ENCODE data around the gene TMEM225B.
A peak's percentile ranks its signal among the peaks of the same experiment; 100 is the strongest.

TMEM225B gene

DNA sequence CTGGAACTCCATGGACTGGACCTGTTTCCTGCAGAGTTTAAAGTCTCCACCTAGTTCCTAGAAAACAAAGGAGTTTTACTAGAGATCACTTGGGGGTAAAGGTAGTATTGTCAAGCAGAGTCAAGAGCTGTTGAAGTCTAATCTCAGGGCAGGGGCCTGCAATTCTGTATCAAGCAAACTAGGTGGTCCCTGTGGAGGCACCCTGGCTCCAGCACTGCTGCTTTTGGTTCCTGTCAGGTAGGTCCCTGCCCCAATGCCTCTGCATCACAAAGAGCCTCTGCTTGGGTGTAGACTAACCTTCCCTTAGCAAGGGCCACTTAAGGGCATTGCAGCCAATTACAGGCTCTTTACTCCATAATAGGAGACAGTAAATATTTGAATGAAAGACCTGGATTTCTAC is 41.2 kb downstream of the TMEM225B start:
- Histone ChIP-seq H3K9ac (ENCODE audit: low read depth, low read length, poor library complexity) (no peak overlapping the region), H3K4me2 (ENCODE audit: insufficient read depth, low read length, poor library complexity, severe bottlenecking) (no peak overlapping the region), H3K27ac (replicated peaks; ENCODE audit: low read length) (no peak overlapping the region), H3K9me3 (replicated peaks in 1 of 2; ENCODE audit: control insufficient read depth in 2 of 2, insufficient read depth in 1 of 2, low read depth in 1 of 2, low read length in 2 of 2) (peaks cover 0 to 2% of the 10 kb centered on the region in 2 donors), H2BK15ac (ENCODE audit: low read length) (no peak overlapping the region), H4K91ac (ENCODE audit: low read depth, low read length, poor library complexity) (no peak overlapping the region), H3K4me1 (ENCODE audit: control insufficient read depth in 2 of 2, insufficient read depth in 1 of 2, low read depth in 1 of 2, low read length in 2 of 2) (no peaks in the 10 kb centered on the region), H3K4me3 (ENCODE audit: low read length in 2 of 2) (no peak overlapping the region), H2AK5ac (ENCODE audit: low read depth, low read length) (no peak overlapping the region), H3K23ac (ENCODE audit: low read depth, low read length, poor library complexity) (no peak overlapping the region), H2BK120ac (ENCODE audit: low read depth, low read length) (no peak overlapping the region), H3K36me3 (replicated peaks in 1 of 2; ENCODE audit: control insufficient read depth in 2 of 2, insufficient read depth in 2 of 2, low read length in 2 of 2) (peaks cover 0 to 5% of the 10 kb centered on the region in 2 donors), H4K8ac (ENCODE audit: low read depth, low read length) (peak overlapping the region; percentile 8), H2BK12ac (ENCODE audit: low read length) (no peak overlapping the region), H3K27me3 (ENCODE audit: control insufficient read depth in 3 of 3, insufficient read depth in 3 of 3, low read depth in 1 of 3, low read length in 3 of 3) (no peaks in the 10 kb centered on the region), H2AFZ (ENCODE audit: low read length) (no peak overlapping the region), H3K18ac (ENCODE audit: low read length) (no peak overlapping the region), H3K79me1 (ENCODE audit: low read depth, low read length) (no peaks in the 10 kb centered on the region), H3K4ac (ENCODE audit: low read length) (no peak overlapping the region), H2BK5ac (ENCODE audit: low read length) (no peak overlapping the region), H3K14ac (ENCODE audit: low read length) (no peak overlapping the region)
- DNase-seq (ENCODE audit: low spot score) = no peak

DNA sequence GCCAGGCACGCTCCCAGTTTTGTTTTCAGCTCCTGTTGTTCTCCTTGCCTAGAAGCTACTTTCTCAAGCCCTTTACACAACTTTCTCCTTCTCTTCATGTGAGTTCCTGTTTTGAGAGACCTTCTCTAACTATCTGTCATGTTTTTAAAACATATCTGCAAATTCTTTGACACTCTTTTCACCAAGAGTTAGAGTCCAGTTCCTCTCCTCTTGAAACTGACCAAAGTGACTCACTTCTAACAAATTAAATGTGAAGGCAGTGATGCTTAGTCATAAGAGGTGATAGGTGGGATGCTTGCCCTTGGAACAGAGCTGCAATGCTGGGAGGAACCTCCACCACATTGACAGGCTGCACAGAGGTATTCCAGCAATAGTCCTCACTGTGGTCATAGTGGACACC is 44.0 kb downstream of the TMEM225B start:
- H4K91ac ChIP-seq (ENCODE audit: low read depth, low read length, poor library complexity) = no peak overlapping the region
- H3K27ac ChIP-seq (replicated peaks; ENCODE audit: low read length) = no peak overlapping the region
- H2AFZ ChIP-seq (ENCODE audit: low read length) = no peak overlapping the region
- H3K4me3 ChIP-seq (ENCODE audit: low read length in 2 of 2) = no peak overlapping the region
- peaks cover 0 to 14% of the 10 kb centered on the region in 2 donors for H3K36me3 ChIP-seq (replicated peaks in 1 of 2; ENCODE audit: control insufficient read depth in 2 of 2, insufficient read depth in 2 of 2, low read length in 2 of 2)
- no peak overlapping the region for H3K14ac ChIP-seq (ENCODE audit: low read length)
- WGBS, 2 donors (ENCODE audit: extremely low coverage in 2 of 2, insufficient read length in 2 of 2, insufficient replicate concordance in 1 of 2) = no CpG with 5 or more reads among the region's 1 CpG
- no peak overlapping the region for H3K18ac ChIP-seq (ENCODE audit: low read length)
- H3K79me1 ChIP-seq (ENCODE audit: low read depth, low read length) = no peaks in the 10 kb centered on the region
- H4K8ac ChIP-seq (ENCODE audit: low read depth, low read length) = no peak overlapping the region
- no peak overlapping the region for H2BK120ac ChIP-seq (ENCODE audit: low read depth, low read length)
- no peak overlapping the region for H3K4ac ChIP-seq (ENCODE audit: low read length)
- no peak overlapping the region for H3K4me2 ChIP-seq (ENCODE audit: insufficient read depth, low read length, poor library complexity, severe bottlenecking)
- H2BK12ac ChIP-seq (ENCODE audit: low read length) = no peak overlapping the region
- H2AK5ac ChIP-seq (ENCODE audit: low read depth, low read length) = no peak overlapping the region
- DNase-seq (ENCODE audit: low spot score) = no peak
- peaks cover 0 to 2% of the 10 kb centered on the region in 2 donors for H3K9me3 ChIP-seq (replicated peaks in 1 of 2; ENCODE audit: control insufficient read depth in 2 of 2, insufficient read depth in 1 of 2, low read depth in 1 of 2, low read length in 2 of 2)
- no peak overlapping the region for H2BK5ac ChIP-seq (ENCODE audit: low read length)
- no peak overlapping the region for H3K9ac ChIP-seq (ENCODE audit: low read depth, low read length, poor library complexity)
- H3K23ac ChIP-seq (ENCODE audit: low read depth, low read length, poor library complexity) = no peak overlapping the region
- H3K4me1 ChIP-seq (ENCODE audit: control insufficient read depth in 2 of 2, insufficient read depth in 1 of 2, low read depth in 1 of 2, low read length in 2 of 2) = no peaks in the 10 kb centered on the region
- H3K27me3 ChIP-seq (ENCODE audit: control insufficient read depth in 3 of 3, insufficient read depth in 3 of 3, low read depth in 1 of 3, low read length in 3 of 3) = no peaks in the 10 kb centered on the region
- H2BK15ac ChIP-seq (ENCODE audit: low read length) = no peak overlapping the region

DNA sequence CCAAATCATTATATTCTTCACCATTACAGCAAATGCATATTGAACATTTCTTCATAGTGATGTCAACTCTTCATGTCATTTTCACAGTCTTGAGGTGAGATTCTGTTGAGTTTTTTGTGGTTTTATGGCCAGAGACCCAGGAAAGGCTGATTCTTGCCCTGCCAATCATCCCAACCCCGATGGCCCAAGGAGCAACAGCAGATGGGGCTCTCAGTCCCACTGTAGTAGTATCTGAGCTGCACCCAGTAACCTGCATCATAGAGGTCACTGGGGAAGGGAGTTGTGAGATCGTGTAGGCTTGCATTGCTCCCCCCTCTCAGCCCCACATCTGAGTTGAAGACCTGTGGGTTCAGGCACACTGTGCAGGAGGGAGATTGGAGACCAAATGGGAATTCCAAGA is 45.4 kb downstream of the TMEM225B start:
- H3K4ac ChIP-seq (ENCODE audit: low read length) = no peak overlapping the region
- no peak overlapping the region for H2BK120ac ChIP-seq (ENCODE audit: low read depth, low read length)
- DNase-seq (ENCODE audit: low spot score) = no peak
- H2BK15ac ChIP-seq (ENCODE audit: low read length) = no peak overlapping the region
- H3K4me3 ChIP-seq (ENCODE audit: low read length in 2 of 2) = no peak overlapping the region
- no CpG with 5 or more reads among the region's 2 CpGs for WGBS, 2 donors (ENCODE audit: extremely low coverage in 2 of 2, insufficient read length in 2 of 2, insufficient replicate concordance in 1 of 2)
- no peak overlapping the region for H4K91ac ChIP-seq (ENCODE audit: low read depth, low read length, poor library complexity)
- no peak overlapping the region for H2AFZ ChIP-seq (ENCODE audit: low read length)
- H3K4me1 ChIP-seq (ENCODE audit: control insufficient read depth in 2 of 2, insufficient read depth in 1 of 2, low read depth in 1 of 2, low read length in 2 of 2) = no peaks in the 10 kb centered on the region
- no peak overlapping the region for H2AK5ac ChIP-seq (ENCODE audit: low read depth, low read length)
- H3K9ac ChIP-seq (ENCODE audit: low read depth, low read length, poor library complexity) = no peak overlapping the region
- no peak overlapping the region for H3K18ac ChIP-seq (ENCODE audit: low read length)
- peaks cover 0 to 2% of the 10 kb centered on the region in 2 donors for H3K9me3 ChIP-seq (replicated peaks in 1 of 2; ENCODE audit: control insufficient read depth in 2 of 2, insufficient read depth in 1 of 2, low read depth in 1 of 2, low read length in 2 of 2)
- H4K8ac ChIP-seq (ENCODE audit: low read depth, low read length) = no peak overlapping the region
- H3K27ac ChIP-seq (replicated peaks; ENCODE audit: low read length) = no peak overlapping the region
- no peak overlapping the region for H3K4me2 ChIP-seq (ENCODE audit: insufficient read depth, low read length, poor library complexity, severe bottlenecking)
- no peak overlapping the region for H3K14ac ChIP-seq (ENCODE audit: low read length)
- H2BK12ac ChIP-seq (ENCODE audit: low read length) = no peak overlapping the region
- H3K36me3 ChIP-seq (replicated peaks in 1 of 2; ENCODE audit: control insufficient read depth in 2 of 2, insufficient read depth in 2 of 2, low read length in 2 of 2) = peaks cover 0 to 9% of the 10 kb centered on the region in 2 donors
- H3K27me3 ChIP-seq (ENCODE audit: control insufficient read depth in 3 of 3, insufficient read depth in 3 of 3, low read depth in 1 of 3, low read length in 3 of 3) = no peaks in the 10 kb centered on the region
- H3K23ac ChIP-seq (ENCODE audit: low read depth, low read length, poor library complexity) = no peak overlapping the region
- H2BK5ac ChIP-seq (ENCODE audit: low read length) = no peak overlapping the region
- no peaks in the 10 kb centered on the region for H3K79me1 ChIP-seq (ENCODE audit: low read depth, low read length)

GRCh38 chr7:99644431-99644830 is 46.4 kb downstream of the TMEM225B start:
- DNase-seq (ENCODE audit: low spot score) = no peak
- no peak overlapping the region for H3K4ac ChIP-seq (ENCODE audit: low read length)
- no CpG with 5 or more reads among the region's 3 CpGs for WGBS, 2 donors (ENCODE audit: extremely low coverage in 2 of 2, insufficient read length in 2 of 2, insufficient replicate concordance in 1 of 2)

More at GRCh38 chr7:99644431-99644830, 46.4 kb downstream of the TMEM225B start:
- Histone ChIP-seq H3K27ac (replicated peaks; ENCODE audit: low read length) (no peak overlapping the region), H2BK120ac (ENCODE audit: low read depth, low read length) (no peak overlapping the region), H2AFZ (ENCODE audit: low read length) (no peak overlapping the region), H3K9me3 (replicated peaks in 1 of 2; ENCODE audit: control insufficient read depth in 2 of 2, insufficient read depth in 1 of 2, low read depth in 1 of 2, low read length in 2 of 2) (peaks cover 0 to 2% of the 10 kb centered on the region in 2 donors), H3K18ac (ENCODE audit: low read length) (no peak overlapping the region), H3K4me3 (ENCODE audit: low read length in 2 of 2) (no peak overlapping the region), H3K23ac (ENCODE audit: low read depth, low read length, poor library complexity) (no peak overlapping the region), H2BK12ac (ENCODE audit: low read length) (no peak overlapping the region), H2BK5ac (ENCODE audit: low read length) (no peak overlapping the region), H4K8ac (ENCODE audit: low read depth, low read length) (no peak overlapping the region), H3K27me3 (ENCODE audit: control insufficient read depth in 3 of 3, insufficient read depth in 3 of 3, low read depth in 1 of 3, low read length in 3 of 3) (no peaks in the 10 kb centered on the region), H3K79me1 (ENCODE audit: low read depth, low read length) (no peaks in the 10 kb centered on the region), H3K4me1 (ENCODE audit: control insufficient read depth in 2 of 2, insufficient read depth in 1 of 2, low read depth in 1 of 2, low read length in 2 of 2) (no peaks in the 10 kb centered on the region), H4K91ac (ENCODE audit: low read depth, low read length, poor library complexity) (no peak overlapping the region), H2AK5ac (ENCODE audit: low read depth, low read length) (no peak overlapping the region), H3K4me2 (ENCODE audit: insufficient read depth, low read length, poor library complexity, severe bottlenecking) (no peak overlapping the region), H3K9ac (ENCODE audit: low read depth, low read length, poor library complexity) (no peak overlapping the region), H3K36me3 (replicated peaks in 1 of 2; ENCODE audit: control insufficient read depth in 2 of 2, insufficient read depth in 2 of 2, low read length in 2 of 2) (peaks cover 0 to 9% of the 10 kb centered on the region in 2 donors), H2BK15ac (ENCODE audit: low read length) (no peak overlapping the region), H3K14ac (ENCODE audit: low read length) (no peak overlapping the region)

All from neuronal stem cell (in vitro differentiated cells).